ENCODE results near the gene OARD1.

The OARD1 gene

DNA sequence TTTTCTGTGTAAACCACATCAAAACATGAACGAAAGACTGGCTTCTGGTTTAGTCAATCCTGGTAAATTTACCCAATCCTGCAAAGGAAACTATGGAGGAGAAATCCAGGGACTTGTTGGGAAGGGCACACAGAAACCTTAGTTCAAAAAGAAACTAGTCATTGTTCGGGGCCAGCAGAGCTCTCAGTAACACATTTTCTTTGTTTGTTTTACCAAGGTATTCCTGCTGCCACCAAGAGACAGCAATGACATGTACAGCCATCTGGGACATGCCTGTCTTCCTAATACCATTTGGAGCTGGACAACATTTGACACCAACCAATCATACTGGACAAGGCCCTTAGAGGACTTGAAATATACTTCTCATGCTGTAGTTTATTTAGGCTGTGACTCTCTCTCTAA lies 8.3 kb downstream of the OARD1 start:
- Histone ChIP-seq H3K27ac (ENCODE audit: insufficient read depth, low read length, poor library complexity, severe bottlenecking) (no peak overlapping the region), H3K27me3 (replicated peaks; ENCODE audit: control insufficient read depth, insufficient read depth, low read length, poor library complexity, severe bottlenecking) (no peaks in the 10 kb centered on the region), H3K9me3 (ENCODE audit: control insufficient read depth, low read length) (no peaks in the 10 kb centered on the region), H3K4me1 (ENCODE audit: control insufficient read depth, insufficient read depth, low read length, poor library complexity, severe bottlenecking) (no peaks in the 10 kb centered on the region), H3K36me3 (ENCODE audit: control insufficient read depth, insufficient read depth, low read length) (peaks cover 35% of the 10 kb centered on the region), H3K4me3 (ENCODE audit: insufficient read depth, low read depth, low read length, poor library complexity, severe bottlenecking) (no peak overlapping the region)
- DNase-seq, result no peak

DNA sequence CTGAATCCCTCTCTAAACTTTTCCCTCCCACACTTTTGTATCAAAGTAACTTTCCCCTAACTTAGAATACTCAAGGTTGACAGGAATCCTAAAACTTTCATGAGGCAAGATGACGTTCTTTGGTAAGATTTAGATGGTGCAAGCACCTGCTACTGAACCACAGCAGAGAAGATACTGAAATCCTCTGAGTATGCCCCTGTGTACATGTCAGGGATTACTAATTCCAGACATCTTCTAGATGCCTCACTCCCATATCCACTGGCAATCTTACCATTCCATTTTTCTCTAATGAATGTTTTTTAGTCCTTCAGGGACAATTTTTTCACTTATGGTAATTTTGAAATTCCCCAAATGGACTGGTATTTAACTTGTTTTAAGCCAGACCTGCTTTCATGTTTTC lies 10.1 kb downstream of the OARD1 start:
- Histone ChIP-seq H3K4me1 (ENCODE audit: control insufficient read depth, insufficient read depth, low read length, poor library complexity, severe bottlenecking) (no peaks in the 10 kb centered on the region), H3K27ac (ENCODE audit: insufficient read depth, low read length, poor library complexity, severe bottlenecking) (no peak overlapping the region), H3K36me3 (ENCODE audit: control insufficient read depth, insufficient read depth, low read length) (peaks cover 32% of the 10 kb centered on the region), H3K9me3 (ENCODE audit: control insufficient read depth, low read length) (no peaks in the 10 kb centered on the region), H3K27me3 (replicated peaks; ENCODE audit: control insufficient read depth, insufficient read depth, low read length, poor library complexity, severe bottlenecking) (no peaks in the 10 kb centered on the region), H3K4me3 (ENCODE audit: insufficient read depth, low read depth, low read length, poor library complexity, severe bottlenecking) (no peak overlapping the region)
- no peak for DNase-seq

DNA sequence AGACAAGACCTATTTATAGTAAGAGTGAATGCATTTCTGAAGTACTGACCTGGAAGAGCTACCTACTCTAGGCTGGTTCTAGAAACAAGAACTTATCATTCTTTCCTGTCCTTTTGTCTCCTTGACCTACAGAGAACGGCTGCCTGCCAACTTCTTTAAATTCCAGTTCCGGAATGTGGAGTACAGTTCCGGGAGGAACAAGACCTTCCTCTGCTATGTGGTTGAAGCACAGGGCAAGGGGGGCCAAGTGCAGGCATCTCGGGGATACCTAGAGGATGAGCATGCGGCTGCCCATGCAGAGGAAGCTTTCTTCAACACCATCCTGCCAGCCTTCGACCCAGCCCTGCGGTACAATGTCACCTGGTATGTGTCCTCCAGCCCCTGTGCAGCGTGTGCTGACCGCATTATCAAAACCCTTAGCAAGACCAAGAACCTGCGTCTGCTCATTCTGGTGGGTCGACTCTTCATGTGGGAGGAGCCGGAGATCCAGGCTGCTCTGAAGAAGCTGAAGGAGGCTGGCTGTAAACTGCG lies 10.9 kb downstream of the OARD1 start:
- Histone ChIP-seq H3K27ac (ENCODE audit: insufficient read depth, low read length, poor library complexity, severe bottlenecking) (no peak overlapping the region), H3K27me3 (replicated peaks; ENCODE audit: control insufficient read depth, insufficient read depth, low read length, poor library complexity, severe bottlenecking) (no peaks in the 10 kb centered on the region), H3K9me3 (ENCODE audit: control insufficient read depth, low read length) (no peaks in the 10 kb centered on the region), H3K4me1 (ENCODE audit: control insufficient read depth, insufficient read depth, low read length, poor library complexity, severe bottlenecking) (no peaks in the 10 kb centered on the region), H3K4me3 (ENCODE audit: insufficient read depth, low read depth, low read length, poor library complexity, severe bottlenecking) (no peak overlapping the region), H3K36me3 (ENCODE audit: control insufficient read depth, insufficient read depth, low read length) (peaks cover 32% of the 10 kb centered on the region)
- no peak for DNase-seq

DNA sequence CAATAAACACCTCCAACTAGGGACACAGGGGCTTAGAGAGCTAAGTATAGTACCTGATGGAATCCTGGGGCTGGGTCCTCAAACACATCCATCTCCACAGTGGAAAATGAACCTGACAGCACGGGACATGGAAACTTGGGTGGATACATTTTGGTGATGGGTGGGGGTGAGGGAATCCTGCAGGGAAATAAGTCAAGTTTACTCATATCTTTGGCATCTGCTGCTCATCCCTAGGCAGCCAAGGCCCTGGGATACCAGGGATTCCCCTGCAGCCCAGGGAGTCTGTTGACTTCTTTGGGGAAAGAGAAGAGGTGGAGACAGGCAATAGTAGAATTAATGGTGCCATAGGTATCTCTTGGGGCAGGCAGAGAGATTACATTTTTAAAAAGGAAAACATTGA lies 12.6 kb downstream of the OARD1 start:
- Histone ChIP-seq H3K27ac (ENCODE audit: insufficient read depth, low read length, poor library complexity, severe bottlenecking) (no peak overlapping the region), H3K4me1 (ENCODE audit: control insufficient read depth, insufficient read depth, low read length, poor library complexity, severe bottlenecking) (no peaks in the 10 kb centered on the region)
- DNase-seq, result no peak

DNA sequence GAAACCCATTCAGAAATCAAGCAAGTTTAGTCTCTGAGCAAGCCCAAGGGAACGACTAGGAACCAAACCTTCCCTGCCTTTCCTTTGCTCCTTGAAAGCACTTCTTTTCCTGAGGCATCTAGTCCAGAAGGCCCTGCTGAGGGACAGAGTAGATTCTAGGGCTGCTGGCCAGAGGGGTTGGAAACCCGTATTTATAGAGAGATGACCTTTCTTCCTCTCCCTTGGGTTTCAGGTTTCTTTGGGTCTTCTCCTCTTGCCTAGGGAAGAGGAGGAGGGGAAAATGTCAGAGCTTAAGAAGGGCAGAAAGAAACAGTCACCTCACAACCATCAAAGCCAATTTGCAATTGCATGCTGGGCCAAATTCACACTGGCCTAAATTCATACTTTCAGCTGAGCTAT lies 13.4 kb downstream of the OARD1 start:
- Histone ChIP-seq H3K36me3 (ENCODE audit: control insufficient read depth, insufficient read depth, low read length) (peaks cover 20% of the 10 kb centered on the region), H3K4me3 (ENCODE audit: insufficient read depth, low read depth, low read length, poor library complexity, severe bottlenecking) (no peak overlapping the region), H3K9me3 (ENCODE audit: control insufficient read depth, low read length) (no peaks in the 10 kb centered on the region)

More for the DNA sequence above, 12.6 kb downstream of the OARD1 start:
- no peak overlapping the region for H3K4me3 ChIP-seq (ENCODE audit: insufficient read depth, low read depth, low read length, poor library complexity, severe bottlenecking)
- no peaks in the 10 kb centered on the region for H3K9me3 ChIP-seq (ENCODE audit: control insufficient read depth, low read length)
- peaks cover 25% of the 10 kb centered on the region for H3K36me3 ChIP-seq (ENCODE audit: control insufficient read depth, insufficient read depth, low read length)
- no peaks in the 10 kb centered on the region for H3K27me3 ChIP-seq (replicated peaks; ENCODE audit: control insufficient read depth, insufficient read depth, low read length, poor library complexity, severe bottlenecking)

DNA sequence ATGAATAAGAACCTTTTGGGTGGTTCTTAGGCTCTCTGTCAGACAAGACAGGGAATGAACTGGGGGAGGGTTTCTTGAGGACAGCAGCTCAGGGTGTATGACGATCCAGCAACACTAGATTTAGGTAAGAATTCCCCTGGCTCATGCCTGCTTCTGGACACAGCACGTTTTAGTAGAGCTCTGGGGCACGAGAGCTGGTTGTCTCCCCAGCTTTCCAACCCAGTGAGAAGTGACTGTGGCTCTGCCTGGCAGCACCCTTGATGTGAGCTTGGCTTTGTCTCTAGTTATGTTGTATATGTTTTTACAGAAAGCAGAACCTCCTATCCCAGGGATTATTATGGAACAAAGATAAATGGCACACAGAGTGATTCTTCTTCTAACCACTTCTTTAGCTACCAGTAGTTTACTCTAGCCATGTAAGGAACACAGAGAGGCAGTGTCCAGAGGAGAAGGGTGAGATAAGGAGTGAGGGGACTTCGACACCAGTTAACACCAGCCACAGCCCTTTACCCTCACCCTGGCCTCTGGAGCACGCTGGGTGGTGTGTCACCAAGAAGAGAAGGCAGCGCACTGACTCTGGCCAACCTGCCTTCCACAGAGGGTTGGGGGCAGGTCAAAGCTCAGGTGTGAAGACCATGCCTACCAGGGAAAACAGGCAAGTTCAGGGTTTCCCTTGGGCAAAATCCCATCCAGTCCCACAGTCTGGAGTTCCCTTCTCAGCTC lies 15.2 kb downstream of the OARD1 start:
- Histone ChIP-seq H3K27me3 (replicated peaks; ENCODE audit: control insufficient read depth, insufficient read depth, low read length, poor library complexity, severe bottlenecking) (no peaks in the 10 kb centered on the region), H3K27ac (ENCODE audit: insufficient read depth, low read length, poor library complexity, severe bottlenecking) (no peak overlapping the region), H3K4me3 (ENCODE audit: insufficient read depth, low read depth, low read length, poor library complexity, severe bottlenecking) (no peak overlapping the region), H3K9me3 (ENCODE audit: control insufficient read depth, low read length) (no peaks in the 10 kb centered on the region), H3K4me1 (ENCODE audit: control insufficient read depth, insufficient read depth, low read length, poor library complexity, severe bottlenecking) (peaks cover 7% of the 10 kb centered on the region), H3K36me3 (ENCODE audit: control insufficient read depth, insufficient read depth, low read length) (peaks cover 11% of the 10 kb centered on the region)
- no peak for DNase-seq

More for the DNA sequence above, 13.4 kb downstream of the OARD1 start:
- no peak for DNase-seq
- H3K27ac ChIP-seq (ENCODE audit: insufficient read depth, low read length, poor library complexity, severe bottlenecking), result no peak overlapping the region
- no peaks in the 10 kb centered on the region for H3K27me3 ChIP-seq (replicated peaks; ENCODE audit: control insufficient read depth, insufficient read depth, low read length, poor library complexity, severe bottlenecking)
- H3K4me1 ChIP-seq (ENCODE audit: control insufficient read depth, insufficient read depth, low read length, poor library complexity, severe bottlenecking), result no peaks in the 10 kb centered on the region

DNA sequence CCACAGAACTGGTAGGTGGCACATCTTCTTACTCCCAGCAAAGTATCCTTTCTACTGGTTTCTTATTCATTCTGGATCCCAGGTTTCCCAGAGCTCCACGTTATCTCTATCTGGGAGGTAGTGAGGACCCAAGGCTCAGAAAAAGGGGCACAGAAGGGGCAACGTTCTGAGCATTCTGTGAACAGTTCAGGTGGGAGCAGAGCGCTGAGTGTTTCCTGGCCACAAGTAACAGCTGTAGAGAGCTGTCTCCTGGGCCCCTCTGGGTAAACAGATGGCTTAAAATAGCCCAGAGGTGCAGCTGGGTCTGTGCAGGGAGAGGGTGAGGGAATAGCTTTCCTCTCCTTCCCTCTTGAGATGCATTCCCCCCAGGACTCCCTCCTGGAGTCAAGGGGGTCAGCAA lies 17.0 kb downstream of the OARD1 start:
- Histone ChIP-seq H3K9me3 (ENCODE audit: control insufficient read depth, low read length) (no peaks in the 10 kb centered on the region), H3K4me1 (ENCODE audit: control insufficient read depth, insufficient read depth, low read length, poor library complexity, severe bottlenecking) (peaks cover 7% of the 10 kb centered on the region), H3K27ac (ENCODE audit: insufficient read depth, low read length, poor library complexity, severe bottlenecking) (no peak overlapping the region)

DNA sequence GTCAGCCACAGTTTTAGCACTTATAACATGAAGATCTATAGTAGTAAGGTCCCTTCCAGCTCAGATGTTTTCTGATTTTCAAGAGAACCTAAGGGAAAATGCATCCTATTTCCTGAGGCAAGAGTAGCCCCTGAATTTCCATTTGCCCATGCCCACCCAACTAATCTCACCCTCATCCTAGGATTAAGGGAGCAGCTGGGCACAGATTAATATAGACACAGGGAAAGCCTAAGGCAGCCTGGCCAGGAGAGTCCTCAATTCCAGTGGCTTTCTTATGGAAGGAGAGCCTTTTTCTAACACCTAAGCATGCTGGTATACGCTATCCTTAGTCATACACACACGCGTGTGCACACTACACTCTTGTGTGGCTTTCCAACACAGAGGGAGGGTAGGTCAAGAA lies 17.6 kb downstream of the OARD1 start:
- Histone ChIP-seq H3K36me3 (ENCODE audit: control insufficient read depth, insufficient read depth, low read length) (no peaks in the 10 kb centered on the region), H3K27me3 (replicated peaks; ENCODE audit: control insufficient read depth, insufficient read depth, low read length, poor library complexity, severe bottlenecking) (no peaks in the 10 kb centered on the region), H3K27ac (ENCODE audit: insufficient read depth, low read length, poor library complexity, severe bottlenecking) (no peak overlapping the region), H3K9me3 (ENCODE audit: control insufficient read depth, low read length) (no peaks in the 10 kb centered on the region), H3K4me1 (ENCODE audit: control insufficient read depth, insufficient read depth, low read length, poor library complexity, severe bottlenecking) (peaks cover 7% of the 10 kb centered on the region), H3K4me3 (ENCODE audit: insufficient read depth, low read depth, low read length, poor library complexity, severe bottlenecking) (no peak overlapping the region)
- no peak for DNase-seq

More for the DNA sequence above, 17.0 kb downstream of the OARD1 start:
- DNase-seq, result no peak
- Histone ChIP-seq H3K4me3 (ENCODE audit: insufficient read depth, low read depth, low read length, poor library complexity, severe bottlenecking) (no peak overlapping the region), H3K27me3 (replicated peaks; ENCODE audit: control insufficient read depth, insufficient read depth, low read length, poor library complexity, severe bottlenecking) (no peaks in the 10 kb centered on the region), H3K36me3 (ENCODE audit: control insufficient read depth, insufficient read depth, low read length) (no peaks in the 10 kb centered on the region)

DNA sequence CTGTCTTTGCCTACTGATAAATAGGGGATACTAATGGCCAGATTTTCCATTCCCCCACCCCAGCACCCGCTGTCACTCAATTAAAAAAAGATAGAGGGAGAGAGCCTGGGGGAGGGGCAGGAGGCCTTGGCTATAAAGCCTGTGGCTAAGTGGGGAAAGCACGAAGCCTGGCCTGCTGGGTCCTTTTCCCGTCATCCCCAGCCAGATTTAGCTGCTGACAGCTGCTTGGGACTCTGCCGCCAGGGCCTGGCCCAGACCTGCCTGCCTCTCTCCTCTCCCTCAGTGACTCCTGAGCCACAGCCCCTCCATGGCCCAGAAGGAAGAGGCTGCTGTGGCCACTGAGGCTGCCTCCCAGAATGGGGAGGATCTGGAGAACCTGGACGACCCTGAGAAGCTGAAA lies 19.1 kb downstream of the OARD1 start, which contains the start of gene APOBEC2:
TSS of gene APOBEC2 (plus strand) at position 162 of the 400 bp plus-strand sequence. CDS start at position 308, 146 bp downstream.
- Histone ChIP-seq H3K4me3 (ENCODE audit: insufficient read depth, low read depth, low read length, poor library complexity, severe bottlenecking) (no peak within 1 kb of the TSS), H3K9me3 (ENCODE audit: control insufficient read depth, low read length) (no peaks in the 10 kb centered on the region), H3K27ac (ENCODE audit: insufficient read depth, low read length, poor library complexity, severe bottlenecking) (no peak within 1 kb of the TSS), H3K27me3 (replicated peaks; ENCODE audit: control insufficient read depth, insufficient read depth, low read length, poor library complexity, severe bottlenecking) (no peaks in the 10 kb centered on the region), H3K4me1 (ENCODE audit: control insufficient read depth, insufficient read depth, low read length, poor library complexity, severe bottlenecking) (peaks cover 7% of the 10 kb centered on the region), H3K36me3 (ENCODE audit: control insufficient read depth, insufficient read depth, low read length) (no peaks in the 10 kb centered on the region)
- no peak for DNase-seq

DNA sequence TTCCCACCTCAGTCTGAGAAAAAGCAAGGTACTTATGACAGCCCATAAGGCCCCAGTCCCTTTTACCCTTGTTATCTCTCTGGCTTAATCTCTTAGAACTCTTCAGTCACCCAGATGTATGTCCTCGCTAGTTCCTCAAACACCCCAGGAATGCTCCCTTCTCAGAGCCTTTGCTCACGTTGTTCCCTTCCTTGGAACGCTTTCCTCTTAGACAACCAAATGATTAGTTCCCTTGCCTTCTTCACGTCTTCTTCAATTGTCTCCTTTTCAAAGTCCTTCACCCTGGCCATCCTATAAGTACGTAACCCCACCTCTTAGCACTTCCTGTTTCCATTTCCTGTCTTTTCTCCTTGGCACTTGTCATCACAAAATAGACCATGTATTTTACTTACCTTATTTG lies 20.3 kb downstream of the OARD1 start:
- DNase-seq, result no peak
- Histone ChIP-seq H3K27ac (ENCODE audit: insufficient read depth, low read length, poor library complexity, severe bottlenecking) (no peak overlapping the region), H3K4me1 (ENCODE audit: control insufficient read depth, insufficient read depth, low read length, poor library complexity, severe bottlenecking) (peaks cover 7% of the 10 kb centered on the region), H3K4me3 (ENCODE audit: insufficient read depth, low read depth, low read length, poor library complexity, severe bottlenecking) (no peak overlapping the region), H3K36me3 (ENCODE audit: control insufficient read depth, insufficient read depth, low read length) (no peaks in the 10 kb centered on the region), H3K27me3 (replicated peaks; ENCODE audit: control insufficient read depth, insufficient read depth, low read length, poor library complexity, severe bottlenecking) (no peaks in the 10 kb centered on the region), H3K9me3 (ENCODE audit: control insufficient read depth, low read length) (no peaks in the 10 kb centered on the region)
